Measurements from ENCODE around the gene CLDN22.

CLDN22 gene

GRCh38 chr4:183276106-183276505 is 44.0 kb downstream of the CLDN22 start:
- DNase-seq (ENCODE audit: low spot score) = no peak

- no peak for DNase-seq (ENCODE audit: low spot score)
These were observed 47.7 kb downstream of the CLDN22 start for GRCh38 chr4:183272384-183272783.

- no peak for DNase-seq (ENCODE audit: low spot score)
These were observed 51.5 kb downstream of the CLDN22 start for GRCh38 chr4:183268556-183268955.

Measured in Ammon's horn (tissue), 1 donor.